ENCODE data around the gene ADA.

Gene ADA

DNA sequence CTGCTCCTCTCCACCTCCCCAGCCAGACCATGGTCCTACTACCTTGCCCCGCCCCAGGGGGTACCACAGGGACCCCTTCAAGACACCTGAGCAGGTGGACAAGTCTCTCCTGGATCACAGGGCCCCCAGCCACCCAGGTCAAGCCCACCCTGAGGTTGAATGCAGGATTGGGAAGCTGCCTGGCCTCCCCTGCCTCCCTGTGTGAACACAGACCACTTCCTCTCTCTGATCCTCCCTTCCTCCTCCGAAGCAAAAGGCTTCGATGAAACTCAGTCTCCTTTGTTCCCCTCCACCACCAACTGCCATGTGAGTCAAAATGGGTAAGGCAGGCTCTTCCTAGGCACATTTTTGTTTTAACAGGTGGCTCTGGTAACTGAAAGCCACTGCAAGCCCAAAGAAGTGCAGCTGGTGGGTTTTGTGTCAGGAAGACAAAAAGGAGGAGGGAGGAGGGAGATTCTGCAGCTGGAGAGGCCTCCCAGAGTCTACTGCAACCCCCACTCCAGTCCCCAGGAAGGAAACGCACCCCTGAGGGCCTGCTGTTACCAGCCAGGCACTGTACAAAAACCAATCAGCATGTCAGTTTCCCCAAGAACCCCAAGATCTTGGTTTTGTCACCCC lies 5.4 kb downstream of the ADA start:
- intact Hi-C loops (cut with DNase I; ENCODE audit: low total_unique reads) = no loop called here
- no peak overlapping the region for H3K27ac ChIP-seq

GRCh38 chr20:44644667-44645131 lies 6.8 kb downstream of the ADA start:
- H3K27ac ChIP-seq = no peak overlapping the region
- intact Hi-C loops (cut with DNase I; ENCODE audit: low total_unique reads) = no loop called here
- no peaks in the 10 kb centered on the region for H3K27me3 ChIP-seq
- H3K9me3 ChIP-seq = no peaks in the 10 kb centered on the region
- TF ChIP-seq, protein P1, sequence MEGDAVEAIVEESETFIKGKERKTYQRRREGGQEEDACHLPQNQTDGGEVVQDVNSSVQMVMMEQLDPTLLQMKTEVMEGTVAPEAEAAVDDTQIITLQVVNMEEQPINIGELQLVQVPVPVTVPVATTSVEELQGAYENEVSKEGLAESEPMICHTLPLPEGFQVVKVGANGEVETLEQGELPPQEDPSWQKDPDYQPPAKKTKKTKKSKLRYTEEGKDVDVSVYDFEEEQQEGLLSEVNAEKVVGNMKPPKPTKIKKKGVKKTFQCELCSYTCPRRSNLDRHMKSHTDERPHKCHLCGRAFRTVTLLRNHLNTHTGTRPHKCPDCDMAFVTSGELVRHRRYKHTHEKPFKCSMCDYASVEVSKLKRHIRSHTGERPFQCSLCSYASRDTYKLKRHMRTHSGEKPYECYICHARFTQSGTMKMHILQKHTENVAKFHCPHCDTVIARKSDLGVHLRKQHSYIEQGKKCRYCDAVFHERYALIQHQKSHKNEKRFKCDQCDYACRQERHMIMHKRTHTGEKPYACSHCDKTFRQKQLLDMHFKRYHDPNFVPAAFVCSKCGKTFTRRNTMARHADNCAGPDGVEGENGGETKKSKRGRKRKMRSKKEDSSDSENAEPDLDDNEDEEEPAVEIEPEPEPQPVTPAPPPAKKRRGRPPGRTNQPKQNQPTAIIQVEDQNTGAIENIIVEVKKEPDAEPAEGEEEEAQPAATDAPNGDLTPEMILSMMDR (IDR thresholded peaks at IDR 0.05) = no peak
- no peak overlapping the region for H3K4me3 ChIP-seq
- DNase-seq = no peak
- H3K36me3 ChIP-seq = no peaks in the 10 kb centered on the region
- H3K4me1 ChIP-seq = peaks cover 0 to 19% (median 12%) of the 10 kb centered on the region in 4 donors

More for the DNA sequence above, 5.4 kb downstream of the ADA start:
- peaks cover 0 to 25% (median 18%) of the 10 kb centered on the region in 4 donors for H3K4me1 ChIP-seq
- H3K4me3 ChIP-seq = no peak overlapping the region
- no peaks in the 10 kb centered on the region for H3K27me3 ChIP-seq
- H3K9me3 ChIP-seq = no peaks in the 10 kb centered on the region
- TF ChIP-seq, protein P1 (IDR thresholded peaks at IDR 0.05) = no peak
- no peak for DNase-seq
- H3K36me3 ChIP-seq = no peaks in the 10 kb centered on the region

DNA sequence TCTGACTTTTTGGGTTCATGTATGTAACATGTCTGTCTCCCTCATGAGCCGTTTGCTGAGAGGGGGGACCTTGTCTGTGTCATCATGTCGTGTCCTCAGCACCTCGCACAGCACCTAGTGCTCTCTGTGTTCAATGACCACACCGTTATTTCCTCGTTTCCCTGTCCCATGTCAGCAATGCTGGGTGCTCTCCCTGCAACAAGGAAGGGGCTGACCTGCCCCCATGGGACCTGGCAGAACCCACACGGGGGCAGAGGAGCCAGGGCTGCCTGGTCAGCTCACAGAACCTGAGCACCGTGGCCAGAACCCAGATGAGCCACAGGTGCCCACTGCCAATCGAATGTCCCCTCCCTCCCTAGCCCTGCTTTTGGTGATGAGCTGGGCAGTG lies 7.3 kb downstream of the ADA start:
- TF ChIP-seq, protein P1 (IDR thresholded peaks at IDR 0.05) = no peak
- H3K4me1 ChIP-seq = peaks cover 0 to 19% (median 12%) of the 10 kb centered on the region in 4 donors
- no peaks in the 10 kb centered on the region for H3K9me3 ChIP-seq
- H3K36me3 ChIP-seq = no peaks in the 10 kb centered on the region
- DNase-seq = no peak
- H3K4me3 ChIP-seq = no peak overlapping the region
- no peaks in the 10 kb centered on the region for H3K27me3 ChIP-seq
- no peak overlapping the region for H3K27ac ChIP-seq
- intact Hi-C loops (cut with DNase I; ENCODE audit: low total_unique reads) = no loop called here

- no peaks in the 10 kb centered on the region for H3K27me3 ChIP-seq
- H3K4me1 ChIP-seq = peaks cover 0 to 19% (median 12%) of the 10 kb centered on the region in 4 donors
- H3K27ac ChIP-seq = no peak overlapping the region
- TF ChIP-seq, protein P1 (IDR thresholded peaks at IDR 0.05) = no peak
- H3K4me3 ChIP-seq = no peak overlapping the region
- no peaks in the 10 kb centered on the region for H3K36me3 ChIP-seq
- H3K9me3 ChIP-seq = no peaks in the 10 kb centered on the region
- peak in 1 of 2 donors; percentile 53 for DNase-seq
- intact Hi-C loops (cut with DNase I; ENCODE audit: low total_unique reads) = no loop called here
Measured at GRCh38 chr20:44643596-44644229, 7.8 kb downstream of the ADA start.

DNA sequence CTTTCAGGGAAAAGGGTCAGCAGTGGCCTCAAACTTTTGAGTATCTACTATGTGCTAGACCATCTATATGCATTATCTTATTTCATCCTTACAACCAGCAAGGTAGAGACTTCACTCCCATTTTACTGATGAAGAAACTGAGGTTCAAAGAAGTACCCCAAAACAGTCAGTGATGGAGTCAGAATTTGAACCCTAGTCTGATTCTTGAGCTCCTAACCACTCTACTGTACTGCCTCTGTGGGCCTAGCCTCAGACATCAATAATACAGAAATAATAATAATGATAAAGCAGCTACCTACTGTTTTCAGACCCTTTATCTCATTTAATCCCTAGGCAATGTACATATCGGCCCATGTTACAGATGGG lies 8.4 kb downstream of the ADA start:
- H3K9me3 ChIP-seq = no peaks in the 10 kb centered on the region
- DNase-seq = no peak
- H3K27ac ChIP-seq = peak overlapping the region in 1 of 2 donors; percentile 1
- no peaks in the 10 kb centered on the region for H3K27me3 ChIP-seq
- intact Hi-C loops (cut with DNase I; ENCODE audit: low total_unique reads) = no loop called here
- H3K4me1 ChIP-seq = peaks cover 0 to 19% (median 12%) of the 10 kb centered on the region in 4 donors
- no peaks in the 10 kb centered on the region for H3K36me3 ChIP-seq
- H3K4me3 ChIP-seq = no peak overlapping the region
- TF ChIP-seq, protein P1 (IDR thresholded peaks at IDR 0.05) = no peak

All from tibial artery (tissue), 4 donors.